Activated CD4-positive, alpha-beta T cell treated with anti-CD3 and anti-CD28 coated beads, Interleukin-2, Interleukin-6, amounts not matched to agents 100 ng/mL and 50 ng/mL, durations not matched to agents 16 hours and 8 hours (primary cell): Measurements from ENCODE around the gene CRTC3.

Experiments used
- DNase-seq: peaks from one replicate; pipeline ENCODE4 v3.0.0-alpha.2; 2020

CRTC3 gene

GRCh38 chr15:90564590-90564989 lies 34.9 kb downstream of the CRTC3 start:
- no peak for DNase-seq

DNA sequence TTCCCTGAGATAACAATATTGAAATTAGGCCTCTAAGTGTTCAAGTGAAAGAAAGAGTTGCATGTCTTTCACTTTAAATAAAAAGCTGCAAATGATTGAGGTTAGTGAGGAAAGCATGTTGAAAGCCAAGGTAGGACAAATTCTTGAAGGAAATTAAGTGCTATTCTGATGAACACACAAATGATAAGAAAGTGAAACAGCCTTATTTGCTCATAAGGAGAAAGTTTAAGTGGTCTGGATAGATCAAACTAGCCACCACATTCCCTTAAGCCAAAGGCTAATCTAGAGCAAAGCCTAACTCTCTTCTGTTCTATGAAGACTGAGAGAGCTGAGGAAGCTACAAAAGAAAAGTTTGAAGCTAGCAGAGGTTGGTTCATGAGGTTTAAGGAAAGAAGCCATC lies 36.1 kb downstream of the CRTC3 start:
- DNase-seq: no peak

- DNase-seq: no peak
These were observed 40.9 kb downstream of the CRTC3 start for GRCh38 chr15:90570643-90571042.

DNA sequence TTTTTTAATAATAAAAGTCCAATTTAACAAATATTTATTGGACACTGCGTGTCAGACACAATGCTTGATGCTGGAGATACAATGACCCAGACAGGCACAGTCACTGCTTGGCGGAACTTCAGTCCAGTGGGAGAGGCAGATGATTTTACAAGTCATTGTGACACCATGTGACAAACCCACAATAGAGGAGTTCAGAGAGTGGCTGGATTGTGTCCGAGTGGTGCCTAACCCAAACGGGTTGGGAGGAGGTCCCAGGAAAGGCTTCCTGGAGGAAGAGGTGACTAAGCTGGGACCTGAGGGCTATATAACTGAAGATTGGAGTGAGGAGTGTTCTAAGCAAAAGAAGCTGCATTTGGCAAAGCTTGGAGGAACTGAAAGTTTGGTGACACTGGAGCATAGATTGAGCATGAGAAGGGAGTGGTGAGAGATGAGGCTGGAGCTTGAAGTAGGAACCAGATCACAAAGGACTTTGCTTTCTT lies 41.4 kb downstream of the CRTC3 start:
- no peak for DNase-seq

GRCh38 chr15:90572893-90573292 lies 43.2 kb downstream of the CRTC3 start:
- no peak for DNase-seq

GRCh38 chr15:90576711-90577389 lies 47.1 kb downstream of the CRTC3 start:
- DNase-seq: no peak

GRCh38 chr15:90579213-90579612 lies 49.5 kb downstream of the CRTC3 start:
- DNase-seq: no peak

DNA sequence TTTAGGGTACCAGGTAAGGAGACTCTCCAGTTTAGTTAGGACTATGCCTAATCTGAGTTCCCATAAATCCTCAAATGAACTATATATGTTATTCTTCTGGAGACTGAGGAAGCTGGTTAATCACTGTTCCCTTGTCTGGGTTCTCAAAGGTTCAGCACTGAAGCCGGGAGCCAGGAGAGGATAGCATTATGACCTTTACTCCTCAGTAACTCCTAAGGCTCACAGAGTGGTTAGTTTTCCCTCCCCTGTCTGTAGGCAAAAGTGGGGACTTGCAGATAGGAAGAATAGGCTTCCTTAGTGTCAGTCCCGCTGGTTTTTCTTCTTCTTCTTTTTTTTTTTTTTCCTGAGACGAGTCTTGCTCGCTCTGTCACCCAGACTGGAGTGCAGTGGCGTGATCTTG lies 50.4 kb downstream of the CRTC3 start:
- no peak for DNase-seq

GRCh38 chr15:90580541-90580940 lies 50.8 kb downstream of the CRTC3 start:
- DNase-seq: no peak

GRCh38 chr15:90580946-90581345 lies 51.2 kb downstream of the CRTC3 start:
- DNase-seq: no peak

- DNase-seq: no peak
These were observed 52.1 kb downstream of the CRTC3 start for GRCh38 chr15:90581771-90582352.

DNA sequence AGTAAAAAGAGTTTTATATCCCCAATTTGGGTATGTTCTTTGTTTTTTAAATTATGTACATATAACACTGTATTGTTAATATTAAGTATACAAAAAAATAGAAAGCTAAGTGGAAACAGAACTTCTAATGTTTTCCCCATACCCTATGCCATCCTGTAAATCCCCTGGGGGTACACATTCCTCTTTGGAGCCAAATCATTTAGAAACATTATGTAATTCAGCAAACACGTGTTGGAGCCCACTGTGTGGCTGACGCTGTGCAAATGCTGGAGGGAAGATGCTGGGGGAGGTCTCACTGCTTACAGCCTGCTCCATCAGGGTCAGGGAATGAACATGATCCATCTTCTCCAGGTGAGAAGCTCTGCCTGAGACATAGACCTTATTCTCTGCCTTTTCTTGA lies 52.8 kb downstream of the CRTC3 start:
- DNase-seq: no peak

GRCh38 chr15:90583471-90584252 lies 53.9 kb downstream of the CRTC3 start:
- DNase-seq: no peak

GRCh38 chr15:90584841-90585240 lies 55.1 kb downstream of the CRTC3 start:
- no peak for DNase-seq

GRCh38 chr15:90585863-90586262 lies 56.1 kb downstream of the CRTC3 start:
- no peak for DNase-seq

- no peak for DNase-seq
These were observed 57.2 kb downstream of the CRTC3 start for GRCh38 chr15:90586948-90587347.

- no peak for DNase-seq
These were observed 58.7 kb downstream of the CRTC3 start for GRCh38 chr15:90588427-90588826.

DNA sequence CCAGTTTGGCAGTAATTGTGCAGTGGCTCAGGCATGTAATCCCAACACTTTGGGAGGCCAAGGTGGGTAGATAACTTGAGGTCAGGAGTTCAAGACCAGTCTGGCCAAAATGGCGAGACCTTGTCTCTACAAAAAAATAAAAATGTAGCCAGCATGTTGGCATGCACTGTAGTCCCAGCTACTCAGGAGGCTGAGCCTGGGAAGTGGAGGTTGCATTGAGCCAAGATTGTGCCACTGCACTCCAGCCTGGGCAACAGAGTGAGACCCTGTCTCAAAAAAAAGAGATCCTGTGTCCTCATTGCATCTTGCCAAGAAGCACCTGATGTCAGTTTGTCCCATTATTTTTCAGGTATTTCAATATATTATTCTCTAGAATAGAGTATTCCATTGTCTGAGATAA lies 61.8 kb downstream of the CRTC3 start:
- no peak for DNase-seq

- no peak for DNase-seq
These were observed 62.6 kb downstream of the CRTC3 start for GRCh38 chr15:90592131-90592881.

DNA sequence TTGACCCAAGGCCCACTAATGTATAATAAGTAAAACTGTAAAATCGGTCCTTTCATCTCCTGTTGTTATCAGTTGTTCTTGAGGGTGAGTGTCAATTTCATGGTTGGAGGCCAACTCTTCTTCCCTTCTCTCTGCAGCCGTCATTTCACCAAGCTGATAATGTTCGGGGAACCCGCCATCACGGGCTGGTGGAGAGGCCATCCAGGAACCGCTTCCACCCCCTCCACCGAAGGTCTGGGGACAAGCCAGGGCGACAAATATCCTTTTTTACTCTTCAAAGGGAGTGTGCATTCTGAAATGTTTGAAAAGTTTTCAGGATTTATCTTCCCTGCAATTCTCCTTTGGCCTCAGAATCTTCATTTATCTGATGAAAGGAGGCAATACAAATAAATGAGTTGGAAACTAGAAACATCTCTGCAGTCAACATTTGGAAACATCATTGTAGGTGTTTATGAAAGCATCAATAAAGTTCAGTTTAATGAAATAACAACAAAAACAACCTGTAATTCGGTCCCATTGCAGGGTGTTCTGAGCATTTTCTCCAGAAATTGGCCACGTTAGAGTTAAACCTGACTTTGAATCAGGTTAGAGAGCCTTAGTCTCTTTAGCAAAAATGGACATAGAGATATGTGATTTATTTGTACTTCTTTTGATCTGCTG lies 63.9 kb downstream of the CRTC3 start:
- no peak for DNase-seq

DNA sequence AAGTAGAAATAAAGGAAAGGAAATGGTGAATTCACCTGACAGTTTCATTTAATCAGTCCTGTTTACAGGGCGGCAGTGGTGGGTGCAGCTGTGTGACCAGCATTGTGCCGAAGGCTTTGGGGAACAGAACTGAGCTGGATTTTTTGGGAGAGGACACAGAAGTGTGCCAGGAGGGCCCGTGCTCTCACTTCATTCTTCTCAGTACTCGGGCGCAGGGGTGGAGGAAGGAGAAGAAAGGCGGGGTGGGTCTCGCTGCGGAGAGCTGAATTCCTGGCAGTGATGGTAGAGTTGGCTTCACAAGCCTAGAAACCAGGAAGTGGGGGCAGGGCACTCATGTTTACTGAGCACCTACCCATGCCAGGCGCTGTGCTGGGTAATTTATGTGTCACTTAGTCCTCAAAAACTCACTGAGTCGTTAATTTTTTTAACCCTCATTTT lies 64.6 kb downstream of the CRTC3 start:
- DNase-seq: peak; percentile 94

GRCh38 chr15:90595763-90596155 lies 66.0 kb downstream of the CRTC3 start:
- DNase-seq: no peak

DNA sequence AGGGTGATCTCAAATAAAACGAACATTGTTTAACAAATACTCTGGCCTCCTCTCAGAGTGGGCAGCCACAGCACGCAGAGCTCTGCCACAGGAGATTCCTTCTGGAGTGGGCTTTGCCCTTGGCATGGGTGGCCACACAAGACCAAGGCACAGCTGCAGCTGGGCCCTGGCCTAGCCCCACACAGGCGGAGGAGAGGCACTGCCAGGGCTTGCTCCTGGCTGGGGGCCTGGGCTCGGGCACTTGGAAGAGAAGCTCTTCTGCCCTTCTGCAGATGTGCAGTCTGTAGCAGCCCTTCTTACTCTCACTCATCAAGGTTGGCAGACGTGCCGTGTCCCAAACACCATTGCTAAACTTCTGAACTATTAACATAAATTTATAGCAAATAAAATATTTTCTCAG lies 67.2 kb downstream of the CRTC3 start:
- no peak for DNase-seq
